Activated CD4-positive, alpha-beta T cell treated with anti-CD3 and anti-CD28 coated beads, Interleukin-2, amount 10 ng/mL, durations not matched to agents 24 days and 14 days (primary cell): ENCODE results near the gene GTPBP3. TPM values are rescaled to one million over a fixed set of nuclear protein-coding genes. Genes with fewer than 3 reads are reported as not detected.

Source experiments
- DNase-seq: peaks from one replicate; pipeline ENCODE4 v3.0.0; 2022
- H3K27ac Mint-ChIP-seq: one replicate; pipeline ENCODE4 v1.8.0; 2022; ENCODE audit warnings: mild to moderate bottlenecking, mixed read lengths
- H3K27me3 Mint-ChIP-seq: one replicate; pipeline ENCODE4 v1.8.0; 2022; ENCODE audit warnings: mixed read lengths
- H3K36me3 Mint-ChIP-seq: one replicate; pipeline ENCODE4 v1.8.0; 2022; ENCODE audit warnings: low read depth, mild to moderate bottlenecking, mixed read lengths
- H3K4me1 Mint-ChIP-seq: one replicate; pipeline ENCODE4 v1.8.0; 2021; ENCODE audit warnings: mixed read lengths
- H3K4me3 Mint-ChIP-seq: one replicate; pipeline ENCODE4 v1.8.0; 2022; ENCODE audit warnings: mild to moderate bottlenecking, moderate library complexity, mixed read lengths
- H3K9me3 Mint-ChIP-seq: one replicate; pipeline ENCODE4 v1.8.0; 2021; ENCODE audit warnings: mixed read lengths
- intact Hi-C: fragments of 100-400 bp; cut with micrococcal nuclease; formaldehyde crosslinking; loops from one replicate; pipeline ENCODE4 v1.15.1; 2023
- total RNA-seq: library from RNA; stranded (reverse); gene quantifications from 2 replicates; pipeline ENCODE4 v1.2.3, GENCODE V29; 2022

GTPBP3 gene
- total RNA-seq, 1 donor from 2014 or later = 69.9 TPM

GRCh38 chr19:17337675-17338432 is 501 bp downstream of the GTPBP3 start:
- Mint-ChIP-seq H3K4me1 (peaks cover 27% of the 10 kb centered on the region), H3K27ac (peak overlapping the region; percentile 94), H3K27me3 (no peaks in the 10 kb centered on the region), H3K9me3 (no peaks in the 10 kb centered on the region), H3K36me3 (peaks cover 9% of the 10 kb centered on the region), H3K4me3 (peak overlapping the region; percentile 99)
- intact Hi-C loops = loop anchor here (1.0 kb wide), 1 partner anchor 263 kb away; the partner anchor contains the start of genes HAUS8 and MYO9B
- DNase-seq = peak; percentile 84

GRCh38 chr19:17338433-17339078 is 1.2 kb downstream of the GTPBP3 start:
- Mint-ChIP-seq H3K27ac (no peak overlapping the region), H3K4me3 (peak overlapping the region; percentile 99), H3K36me3 (peaks cover 10% of the 10 kb centered on the region), H3K27me3 (no peaks in the 10 kb centered on the region), H3K4me1 (peaks cover 23% of the 10 kb centered on the region), H3K9me3 (no peaks in the 10 kb centered on the region)
- no peak for DNase-seq
- intact Hi-C loops = no loop called here

- intact Hi-C loops = no loop called here
- Mint-ChIP-seq H3K27ac (no peak overlapping the region), H3K4me3 (peak overlapping the region; percentile 68), H3K27me3 (no peaks in the 10 kb centered on the region), H3K4me1 (peaks cover 19% of the 10 kb centered on the region), H3K36me3 (peaks cover 8% of the 10 kb centered on the region), H3K9me3 (no peaks in the 10 kb centered on the region)
- DNase-seq = peak; percentile 77
These were observed 1.9 kb downstream of the GTPBP3 start for GRCh38 chr19:17339088-17339741.

- H3K27me3 Mint-ChIP-seq = no peaks in the 10 kb centered on the region
- peaks cover 14% of the 10 kb centered on the region for H3K4me1 Mint-ChIP-seq
These were observed 3.0 kb downstream of the GTPBP3 start for GRCh38 chr19:17340302-17340870.

GRCh38 chr19:17340871-17341357 is 3.6 kb downstream of the GTPBP3 start:
- no peak for DNase-seq
- Mint-ChIP-seq H3K4me3 (no peak overlapping the region), H3K9me3 (no peaks in the 10 kb centered on the region), H3K36me3 (peaks cover 8% of the 10 kb centered on the region), H3K4me1 (peaks cover 14% of the 10 kb centered on the region), H3K27ac (no peak overlapping the region), H3K27me3 (no peaks in the 10 kb centered on the region)
- intact Hi-C loops = no loop called here

More at GRCh38 chr19:17340302-17340870, 3.0 kb downstream of the GTPBP3 start:
- H3K4me3 Mint-ChIP-seq = no peak overlapping the region
- H3K27ac Mint-ChIP-seq = no peak overlapping the region
- peaks cover 8% of the 10 kb centered on the region for H3K36me3 Mint-ChIP-seq
- intact Hi-C loops = no loop called here
- no peaks in the 10 kb centered on the region for H3K9me3 Mint-ChIP-seq
- DNase-seq = no peak

GRCh38 chr19:17341386-17341785 is 4.0 kb downstream of the GTPBP3 start:
- Mint-ChIP-seq H3K27me3 (no peaks in the 10 kb centered on the region), H3K36me3 (peaks cover 8% of the 10 kb centered on the region), H3K9me3 (no peaks in the 10 kb centered on the region), H3K27ac (no peak overlapping the region), H3K4me1 (peaks cover 16% of the 10 kb centered on the region), H3K4me3 (no peak overlapping the region)
- intact Hi-C loops = no loop called here
- DNase-seq = no peak

- Mint-ChIP-seq H3K4me3 (no peak overlapping the region), H3K36me3 (peaks cover 8% of the 10 kb centered on the region), H3K27ac (no peak overlapping the region), H3K9me3 (no peaks in the 10 kb centered on the region), H3K27me3 (no peaks in the 10 kb centered on the region), H3K4me1 (peaks cover 13% of the 10 kb centered on the region)
- DNase-seq = no peak
- intact Hi-C loops = no loop called here
These were observed 4.5 kb downstream of the GTPBP3 start for GRCh38 chr19:17341845-17342244.

GRCh38 chr19:17346109-17346671 is 8.8 kb downstream of the GTPBP3 start:
- DNase-seq = peak; percentile 95
- intact Hi-C loops = loop anchor here (1.0 kb wide), 2 partner anchors 40 to 120 kb away; no protein-coding TSS in a partner anchor
- Mint-ChIP-seq H3K27ac (no peak overlapping the region), H3K27me3 (peaks cover 4% of the 10 kb centered on the region), H3K4me3 (peak overlapping the region; percentile 23), H3K36me3 (peaks cover 2% of the 10 kb centered on the region), H3K4me1 (peaks cover 7% of the 10 kb centered on the region), H3K9me3 (no peaks in the 10 kb centered on the region)

GRCh38 chr19:17347361-17347760 is 10.0 kb downstream of the GTPBP3 start:
- intact Hi-C loops = no loop called here
- Mint-ChIP-seq H3K4me3 (no peak overlapping the region), H3K4me1 (peaks cover 9% of the 10 kb centered on the region), H3K9me3 (no peaks in the 10 kb centered on the region), H3K27me3 (peaks cover 4% of the 10 kb centered on the region), H3K36me3 (peaks cover 2% of the 10 kb centered on the region), H3K27ac (no peak overlapping the region)
- DNase-seq = no peak

GRCh38 chr19:17347877-17348276 is 10.5 kb downstream of the GTPBP3 start:
- no peak overlapping the region for H3K27ac Mint-ChIP-seq
- H3K9me3 Mint-ChIP-seq = no peaks in the 10 kb centered on the region

GRCh38 chr19:17348700-17349099 is 11.3 kb downstream of the GTPBP3 start:
- Mint-ChIP-seq H3K27me3 (peaks cover 4% of the 10 kb centered on the region), H3K27ac (no peak overlapping the region), H3K4me3 (peak overlapping the region; percentile 23), H3K4me1 (peaks cover 9% of the 10 kb centered on the region), H3K9me3 (no peaks in the 10 kb centered on the region), H3K36me3 (no peaks in the 10 kb centered on the region)
- intact Hi-C loops = no loop called here
- DNase-seq = no peak

More at GRCh38 chr19:17347877-17348276, 10.5 kb downstream of the GTPBP3 start:
- Mint-ChIP-seq H3K4me3 (no peak overlapping the region), H3K36me3 (peaks cover under 1% of the 10 kb centered on the region), H3K4me1 (peaks cover 9% of the 10 kb centered on the region), H3K27me3 (peaks cover 4% of the 10 kb centered on the region)
- intact Hi-C loops = no loop called here
- no peak for DNase-seq

GRCh38 chr19:17351815-17352435 is 14.6 kb downstream of the GTPBP3 start:
- intact Hi-C loops = no loop called here
- H3K4me1 Mint-ChIP-seq = peaks cover 4% of the 10 kb centered on the region
- no peaks in the 10 kb centered on the region for H3K9me3 Mint-ChIP-seq
- H3K4me3 Mint-ChIP-seq = no peak overlapping the region
- H3K36me3 Mint-ChIP-seq = no peaks in the 10 kb centered on the region
- H3K27me3 Mint-ChIP-seq = peaks cover 4% of the 10 kb centered on the region
- H3K27ac Mint-ChIP-seq = no peak overlapping the region
- no peak for DNase-seq
